Stimulated activated CD4-positive, alpha-beta T cell treated with anti-CD3 and anti-CD28 coated beads, Interleukin-15, amount 100 ng/mL, for 1 hour (primary cell): ENCODE results near the gene FBXO31.
"Not testable (repeated sequence)": the region's sequence is repeated elsewhere in the genome, so short reads cannot be mapped to it uniquely, and the experiment has no call there.

Experiments used
- DNase-seq, 2 donors: peaks; one replicate each; pipeline ENCODE4 v3.0.0-alpha.2; 2020; ENCODE audit warnings: low read depth in 1 of 2, low spot score in 1 of 2

FBXO31 gene

GRCh38 chr16:87344931-87345631, 38.5 kb downstream of the FBXO31 start:
- peak; percentile 20 to 34 for DNase-seq

GRCh38 chr16:87344165-87344930, 39.2 kb downstream of the FBXO31 start:
- DNase-seq, result no peak

- DNase-seq, result no peak
Observed at GRCh38 chr16:87343753-87344050, 39.9 kb downstream of the FBXO31 start.

GRCh38 chr16:87342978-87343752, 40.4 kb downstream of the FBXO31 start:
- DNase-seq, result no peak

GRCh38 chr16:87342504-87342903, 41.1 kb downstream of the FBXO31 start:
- no peak for DNase-seq

- no peak for DNase-seq
Observed at GRCh38 chr16:87340198-87340597, 43.4 kb downstream of the FBXO31 start.

GRCh38 chr16:87339724-87340105, 43.9 kb downstream of the FBXO31 start:
- DNase-seq, result not testable (repeated sequence)

GRCh38 chr16:87339086-87339723, 44.4 kb downstream of the FBXO31 start:
- no peak for DNase-seq

- no peak for DNase-seq
Observed at GRCh38 chr16:87338155-87338765, 45.3 kb downstream of the FBXO31 start.

GRCh38 chr16:87337262-87337771, 46.3 kb downstream of the FBXO31 start:
- DNase-seq, result no peak

- no peak for DNase-seq
Observed at GRCh38 chr16:87336434-87337240, 46.9 kb downstream of the FBXO31 start.

GRCh38 chr16:87335625-87336433, 47.7 kb downstream of the FBXO31 start:
- no peak for DNase-seq

- DNase-seq, result no peak
Observed at GRCh38 chr16:87334651-87335624, 48.6 kb downstream of the FBXO31 start.

- DNase-seq, result no peak
Observed at GRCh38 chr16:87333581-87334331, 49.8 kb downstream of the FBXO31 start.

GRCh38 chr16:87333101-87333500, 50.5 kb downstream of the FBXO31 start:
- DNase-seq, result no peak

GRCh38 chr16:87332150-87332549, 51.4 kb downstream of the FBXO31 start:
- no peak for DNase-seq

- no peak for DNase-seq
Observed at GRCh38 chr16:87331241-87331801, 52.3 kb downstream of the FBXO31 start.
